Caco-2 (cell line): Measurements from ENCODE around the gene MSMP. TPM values are rescaled to one million over a fixed set of nuclear protein-coding genes. Genes with fewer than 3 reads are reported as not detected.

ENCODE experiments used
- BruUV-seq: library from RNA; stranded (reverse); fragments of 400-500 nt; replicated peaks from 2 replicates; lab custom pipeline; 2021; lab: Mats Ljungman, UMichigan
- CTCF ChIA-PET: fragments of 300-600 bp; sonication (Branson Sonifier 250); formaldehyde crosslinking; loops from one replicate; lab custom pipeline; 2022; ENCODE audit warnings: antibody characterized with exemption; lab: Charles Lee
- POLR2A ChIA-PET: fragments of 300-600 bp; sonication (Branson Sonifier 250); formaldehyde crosslinking; loops from one replicate; lab custom pipeline; 2022; ENCODE audit warnings: antibody characterized with exemption; lab: Charles Lee
- DNase-seq, 2 experiments: peaks; one replicate each; pipeline versions ENCODE4 v3.0.0 to v3.0.0-alpha.2; 2020 to 2022
- H3K27me3 ChIP-seq: replicated peaks from 2 replicates; pipeline ENCODE4 v1.6.0; 2011; ENCODE audit warnings: low read length; ENCODE audit not compliant: control insufficient read depth, insufficient read depth
- H3K36me3 ChIP-seq: 2 replicates; pipeline ENCODE4 v1.5.1; 2011; ENCODE audit warnings: low read length; ENCODE audit not compliant: control insufficient read depth, insufficient read depth
- H3K4me1 ChIP-seq: fragments of 250-450 bp; sonication (Bioruptor Pico); 2 replicates; pipeline ENCODE4 v1.5.1; 2020; ENCODE audit warnings: mild to moderate bottlenecking
- H3K4me3 ChIP-seq: 2 replicates; pipeline ENCODE4 v1.5.1; 2011; ENCODE audit warnings: low read depth, mild to moderate bottlenecking, control low read depth, low read length
- H3K9me3 ChIP-seq: fragments of 250-450 bp; sonication (Bioruptor Pico); 2 replicates; pipeline ENCODE4 v1.5.1; 2020; ENCODE audit warnings: mild to moderate bottlenecking, moderate library complexity
- H3K27ac Mint-ChIP-seq: one replicate; pipeline ENCODE4 v1.8.0; 2022; ENCODE audit warnings: mixed read lengths; ENCODE audit not compliant: unreplicated experiment
- H3K27me3 Mint-ChIP-seq: one replicate; pipeline ENCODE4 v1.8.0; 2022; ENCODE audit warnings: mixed read lengths; ENCODE audit not compliant: insufficient read depth, unreplicated experiment
- H3K36me3 Mint-ChIP-seq: one replicate; pipeline ENCODE4 v1.8.0; 2022; ENCODE audit warnings: mild to moderate bottlenecking, mixed read lengths; ENCODE audit not compliant: insufficient read depth, unreplicated experiment
- H3K4me1 Mint-ChIP-seq: one replicate; pipeline ENCODE4 v1.8.0; 2022; ENCODE audit warnings: low read depth, mixed read lengths; ENCODE audit not compliant: unreplicated experiment
- H3K4me3 Mint-ChIP-seq: one replicate; pipeline ENCODE4 v1.8.0; 2022; ENCODE audit warnings: mild to moderate bottlenecking, moderate library complexity, mixed read lengths; ENCODE audit not compliant: unreplicated experiment
- H3K9me3 Mint-ChIP-seq: one replicate; pipeline ENCODE4 v1.8.0; 2022; ENCODE audit warnings: mixed read lengths; ENCODE audit not compliant: unreplicated experiment
- CTCF ChIP-seq, 2 experiments: fragments of 200-600 bp in 1 of 2; IDR thresholded peaks; 1 replicate in 1 of 2; 2 replicates in 1 of 2; pipeline versions ENCODE4 v1.5.1 to v1.8.0; 2011 to 2022; ENCODE audit warnings: antibody characterized with exemption in 1 of 2, control low read depth in 1 of 2, inconsistent platforms in 1 of 2, low read depth in 1 of 2, low read length in 1 of 2, mild to moderate bottlenecking in 1 of 2, moderate library complexity in 1 of 2; ENCODE audit not compliant: insufficient read depth in 1 of 2, severe bottlenecking in 1 of 2, unreplicated experiment in 1 of 2
- intact Hi-C: fragments of 100-400 bp; cut with micrococcal nuclease; formaldehyde crosslinking; loops from one replicate; pipeline ENCODE4 v1.10.0; 2022; ENCODE audit not compliant: unreplicated experiment
- total RNA-seq: library from RNA; stranded (reverse); gene quantifications from 2 replicates; pipeline ENCODE4 v1.2.3, GENCODE V29; 2022

MSMP gene
- total RNA-seq, 1 experiment from 2014 or later: not detected

GRCh38 chr9:35734096-35734495, 20.0 kb downstream of the MSMP start:
- Mint-ChIP-seq H3K27ac (no peak overlapping the region), H3K4me1 (no peaks in the 10 kb centered on the region), H3K27me3 (no peaks in the 10 kb centered on the region), H3K4me3 (no peak overlapping the region), H3K36me3 (peaks cover 66% of the 10 kb centered on the region), H3K9me3 (no peaks in the 10 kb centered on the region)
- no peak overlapping the region for H3K4me3 ChIP-seq
- no TSS peak for BruUV-seq
- ChIA-PET POLR2A (interaction anchor here (0.6 kb wide), 1 partner anchor 16 kb away, joined by 3 read pairs; no protein-coding TSS in a partner anchor), CTCF (no interaction called here)
- H3K27me3 ChIP-seq: no peaks in the 10 kb centered on the region
- intact Hi-C loops: loop anchor here (10.0 kb wide), 2 partner anchors 249 to 619 kb away; partner anchors contain the start of gene ATOSB
- H3K9me3 ChIP-seq: no peaks in the 10 kb centered on the region
- TF ChIP-seq CTCF (IDR thresholded peaks at IDR 0.05; ENCODE audit: insufficient read depth in 1 of 2, low read depth in 1 of 2, low read length in 1 of 2, severe bottlenecking in 1 of 2, unreplicated experiment in 1 of 2): no peak
- H3K36me3 ChIP-seq: peaks cover 1% of the 10 kb centered on the region
- DNase-seq: no peak
- peaks cover 27% of the 10 kb centered on the region for H3K4me1 ChIP-seq

GRCh38 chr9:35732800-35733541, 21.1 kb downstream of the MSMP start:
- DNase-seq: peak; percentile 75 to 81
- Mint-ChIP-seq H3K4me1 (no peaks in the 10 kb centered on the region), H3K27me3 (no peaks in the 10 kb centered on the region), H3K27ac (no peak overlapping the region), H3K9me3 (no peaks in the 10 kb centered on the region), H3K4me3 (no peak overlapping the region), H3K36me3 (peaks cover 55% of the 10 kb centered on the region)
- no peaks in the 10 kb centered on the region for H3K9me3 ChIP-seq
- H3K4me3 ChIP-seq: peak overlapping the region; percentile 83
- ChIA-PET CTCF (interaction anchor here (0.7 to 2.8 kb wide), 11 partner anchors 14 to 259 kb away, joined by 3 to 19 read pairs (median 6); partner anchors contain the start of genes ARHGEF39, CCDC107, GBA2 and RGP1), POLR2A (interaction anchor here (0.6 to 3.1 kb wide), 9 partner anchors 8 to 785 kb away, joined by 5 to 41 read pairs (median 6); partner anchors contain the start of genes ARHGEF39, CCDC107, GBA2 and RGP1)
- BruUV-seq: TSS peak; percentile 51
- intact Hi-C loops: loop anchor here (1.0 to 10.0 kb wide), 9 partner anchors 16 to 618 kb away; partner anchors contain the start of genes ATOSB, GBA2, HINT2 and RGP1
- no peaks in the 10 kb centered on the region for H3K27me3 ChIP-seq
- peaks cover 34% of the 10 kb centered on the region for H3K4me1 ChIP-seq
- peaks cover 1% of the 10 kb centered on the region for H3K36me3 ChIP-seq
- peak in 1 of 2 experiments; percentile 24 for TF ChIP-seq CTCF (IDR thresholded peaks at IDR 0.05; ENCODE audit: insufficient read depth in 1 of 2, low read depth in 1 of 2, low read length in 1 of 2, severe bottlenecking in 1 of 2, unreplicated experiment in 1 of 2)

GRCh38 chr9:35732185-35732799, 21.8 kb downstream of the MSMP start, which contains the start of the genes CREB3 and TLN1:
CREB3 (plus strand) TSS chr9:35732666; CDS start chr9:35732773, 107 bp downstream.
TLN1 (minus strand) TSS chr9:35732195; CDS start chr9:35725694, 6,501 bp downstream.
- intact Hi-C loops: loop anchor here (1.0 to 10.0 kb wide), 8 partner anchors 17 to 617 kb away; partner anchors contain the start of genes ATOSB, GBA2, RGP1 and TESK1
- H3K4me1 Mint-ChIP-seq: no peaks in the 10 kb centered on the region
- H3K27me3 ChIP-seq: no peaks in the 10 kb centered on the region
- H3K9me3 Mint-ChIP-seq: no peaks in the 10 kb centered on the region
- peak; percentile 98 to 99 for DNase-seq
- no peak within 1 kb of the TSS for H3K4me3 Mint-ChIP-seq
- H3K9me3 ChIP-seq: no peaks in the 10 kb centered on the region
- no peak within 1 kb of the TSS for H3K27ac Mint-ChIP-seq
- H3K4me3 ChIP-seq: peak within 1 kb of the TSS; percentile 83
- CTCF ChIA-PET: interaction anchor here (0.6 to 2.8 kb wide), 14 partner anchors 14 to 258 kb away, joined by 3 to 19 read pairs (median 4); partner anchors contain the start of genes ARHGEF39, CCDC107, GBA2 and RGP1
- peaks cover 50% of the 10 kb centered on the region for H3K36me3 Mint-ChIP-seq
- POLR2A ChIA-PET: interaction anchor here (0.7 to 3.1 kb wide), 12 partner anchors 8 to 660 kb away, joined by 3 to 41 read pairs (median 6); partner anchors contain the start of genes ARHGEF39, CCDC107, GBA2 and HINT2
- H3K36me3 ChIP-seq: peaks cover 1% of the 10 kb centered on the region
- peak in 1 of 2 experiments; percentile 12 for TF ChIP-seq CTCF (IDR thresholded peaks at IDR 0.05; ENCODE audit: insufficient read depth in 1 of 2, low read depth in 1 of 2, low read length in 1 of 2, severe bottlenecking in 1 of 2, unreplicated experiment in 1 of 2)
- peaks cover 39% of the 10 kb centered on the region for H3K4me1 ChIP-seq
- no peaks in the 10 kb centered on the region for H3K27me3 Mint-ChIP-seq
- no TSS peak for BruUV-seq
